HG03064 (cell line): Measurements from ENCODE around the gene ZCCHC4.
A peak's percentile ranks its signal among the peaks of the same experiment; 100 is the strongest.
"Not testable (repeated sequence)": the region's sequence is repeated elsewhere in the genome, so short reads cannot be mapped to it uniquely, and the experiment has no call there.

Source experiments
- ATAC-seq: cut with Tn5 transposase; IDR thresholded peaks from one replicate; pipeline ENCODE4 v1.9.1; 2021; ENCODE audit warnings: low read depth; ENCODE audit not compliant: unreplicated experiment

ZCCHC4 gene

DNA sequence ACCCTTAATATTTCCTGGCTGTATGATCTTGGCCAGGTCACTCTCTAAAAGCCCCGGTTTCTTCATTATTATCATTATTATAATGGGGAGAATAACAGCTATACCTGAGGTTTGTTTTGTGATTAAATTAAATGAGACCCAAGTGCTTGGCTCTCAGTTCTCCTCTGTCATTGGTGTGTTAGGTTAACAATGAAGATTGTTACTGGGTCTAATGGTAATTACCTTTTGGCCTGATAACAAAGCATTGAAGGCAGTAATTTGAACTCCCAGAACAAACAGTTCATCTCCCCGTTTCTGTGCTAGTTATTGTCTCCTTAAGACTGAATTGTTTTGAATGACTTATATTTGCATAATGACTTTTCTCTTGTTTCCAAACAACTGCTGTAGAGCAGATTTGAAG lies 57.7 kb downstream of the ZCCHC4 start:
- no peak for ATAC-seq

DNA sequence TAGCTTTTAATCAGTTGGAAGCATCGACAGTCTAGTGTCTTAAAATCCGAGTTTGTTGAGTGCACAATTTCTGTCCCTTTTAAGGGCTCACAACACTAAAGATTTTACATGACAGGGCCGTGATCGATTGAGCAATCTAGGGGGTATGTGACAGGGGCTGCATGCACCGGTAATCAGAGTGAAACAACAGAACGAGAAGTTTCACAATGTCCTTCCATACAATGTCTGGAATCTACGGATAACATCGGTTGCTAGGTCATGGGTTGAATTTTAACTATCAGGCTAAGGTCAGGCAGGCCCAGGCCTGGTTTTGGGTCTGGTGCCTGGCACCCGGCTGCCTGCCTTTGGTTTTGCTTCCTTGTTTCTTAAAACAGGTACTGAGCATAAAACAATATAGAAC lies 60.0 kb downstream of the ZCCHC4 start:
- ATAC-seq, result not testable (repeated sequence)

DNA sequence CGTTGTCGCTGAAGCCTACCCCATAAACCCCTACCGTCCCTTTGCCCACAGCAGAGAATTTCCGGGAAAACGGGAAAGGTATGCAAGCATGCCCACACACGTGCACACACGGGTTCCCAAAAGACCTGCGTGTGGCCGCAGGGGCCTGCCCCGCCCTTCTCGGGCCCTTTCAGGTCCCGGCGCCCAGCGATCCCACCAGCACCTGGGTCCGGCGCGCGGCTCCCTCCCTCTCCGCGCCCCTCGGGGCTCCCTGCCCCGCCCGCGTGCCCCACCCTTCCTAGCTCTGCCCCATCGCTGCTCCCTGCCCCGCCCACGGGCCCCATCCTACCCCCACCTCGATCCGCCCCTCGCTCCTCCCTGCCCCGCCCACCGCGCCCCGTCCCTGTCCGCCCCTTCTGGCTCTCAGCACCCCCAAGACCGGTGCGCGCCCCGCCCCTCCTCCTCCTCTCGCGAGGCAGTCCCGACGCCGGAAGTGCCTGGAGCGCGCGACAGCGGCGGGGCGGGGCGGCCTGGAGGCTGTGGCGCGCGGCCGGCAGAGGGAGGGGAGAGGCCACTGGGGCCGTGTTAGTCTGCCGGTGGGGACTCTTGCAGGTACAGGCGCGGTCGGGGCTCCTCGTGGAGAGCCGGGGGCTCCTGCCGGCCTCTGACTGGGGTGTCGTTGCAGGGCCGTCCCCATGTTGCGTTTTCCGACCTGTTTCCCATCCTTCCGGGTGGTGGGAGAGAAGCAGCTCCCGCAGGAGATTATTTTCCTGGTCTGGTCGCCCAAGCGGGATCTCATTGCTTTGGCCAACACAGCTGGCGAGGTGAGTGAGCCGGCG lies 64.4 kb downstream of the ZCCHC4 start, which contains the start of gene ANAPC4:
TSS of gene ANAPC4 (plus strand) at position 510 of the 818 bp plus-strand sequence. CDS start at position 675, 165 bp downstream.
- peak; percentile 95 for ATAC-seq

DNA sequence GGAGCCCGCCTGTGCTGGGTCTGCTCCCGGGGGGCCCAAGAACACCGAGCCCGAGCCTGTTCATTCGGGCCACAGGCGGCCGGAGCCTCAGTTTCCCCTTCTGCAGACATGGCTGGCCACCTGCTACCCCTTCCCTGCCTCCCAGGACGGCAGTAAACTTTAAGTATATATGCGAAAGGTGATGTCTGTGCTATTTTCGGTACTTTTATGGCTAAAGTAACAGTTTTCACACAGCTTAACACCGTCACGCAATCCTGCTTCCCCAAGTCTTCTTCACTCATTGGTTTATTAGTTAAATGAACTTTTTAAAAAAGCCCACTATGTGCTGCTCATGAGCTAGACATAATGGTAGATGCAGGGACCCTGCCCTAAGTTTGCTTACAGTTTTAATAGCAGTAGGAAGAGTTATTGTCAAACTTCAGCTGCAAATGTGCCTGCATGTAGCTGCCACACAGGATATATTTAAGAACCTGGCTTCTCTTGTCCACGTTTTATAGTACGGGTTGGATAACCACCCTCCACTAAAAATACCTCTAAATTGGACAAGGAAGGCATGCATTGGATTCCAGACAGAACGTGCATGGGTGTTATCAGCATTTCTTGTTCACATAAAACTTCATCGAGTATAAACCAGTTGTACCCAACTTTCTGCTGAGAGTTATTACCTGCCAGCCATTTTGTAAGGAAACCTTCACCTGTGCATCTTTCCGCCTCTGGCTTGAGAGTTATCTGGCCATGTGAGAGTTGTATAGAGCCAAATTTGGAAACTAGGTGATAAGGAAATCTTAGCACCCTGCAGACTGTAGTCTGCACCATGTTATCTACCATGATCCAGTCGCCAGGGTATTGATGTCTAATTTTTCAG lies 65.2 kb downstream of the ZCCHC4 start:
- ATAC-seq, result no peak

DNA sequence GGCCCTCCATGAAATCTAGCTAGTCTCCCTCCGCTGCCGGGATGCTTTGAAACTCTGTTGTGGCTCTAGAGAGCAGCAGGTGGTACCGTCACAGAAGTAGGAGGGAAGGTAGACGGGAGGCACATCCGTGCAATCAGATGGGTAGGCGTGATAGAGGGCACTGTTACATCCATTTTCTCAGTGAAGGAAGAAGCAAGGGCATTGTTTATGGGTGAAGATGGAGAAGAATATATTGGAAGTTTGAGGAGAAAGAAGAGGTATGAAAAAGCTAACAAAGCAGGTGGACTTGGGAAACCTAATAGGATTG lies 65.8 kb downstream of the ZCCHC4 start:
- ATAC-seq, result no peak

DNA sequence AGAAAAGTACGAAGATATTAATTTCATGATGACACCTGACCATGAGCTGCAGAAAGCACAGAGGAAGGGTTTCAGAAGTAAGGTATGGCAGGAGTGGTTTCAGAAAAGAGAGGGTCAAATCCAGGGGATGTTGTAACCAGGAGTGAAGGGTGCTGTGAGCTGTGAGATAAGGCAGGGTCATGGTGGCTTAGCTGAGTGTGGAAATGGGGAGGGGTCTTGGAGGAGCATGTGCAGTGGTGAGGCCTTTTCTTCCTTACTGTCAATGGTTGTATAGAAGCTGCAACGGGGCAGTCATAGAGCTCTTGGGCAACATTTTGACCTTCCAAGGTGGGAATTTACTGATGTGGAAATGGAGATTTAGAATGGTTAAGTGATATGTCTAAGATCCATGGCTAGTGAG lies 67.0 kb downstream of the ZCCHC4 start:
- ATAC-seq, result no peak

DNA sequence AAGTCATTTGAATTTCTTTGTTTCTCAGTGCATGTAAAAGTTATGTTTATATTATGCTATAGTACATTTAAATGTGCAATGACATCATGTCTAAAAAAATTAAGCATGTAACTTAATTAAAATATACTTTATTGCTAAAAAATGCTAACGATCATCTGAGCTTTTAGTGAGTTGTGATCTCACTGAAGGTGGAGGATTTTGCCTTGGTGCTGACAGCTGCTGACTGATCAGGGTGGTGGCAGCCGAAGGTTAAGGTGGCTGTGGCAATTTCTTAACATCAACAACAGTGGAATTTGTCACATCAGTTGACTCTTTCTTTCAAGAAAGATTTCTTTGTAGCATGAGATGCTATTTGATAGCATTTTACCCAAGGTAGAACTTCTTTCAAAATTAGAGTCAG lies 71.1 kb downstream of the ZCCHC4 start:
- no peak for ATAC-seq

DNA sequence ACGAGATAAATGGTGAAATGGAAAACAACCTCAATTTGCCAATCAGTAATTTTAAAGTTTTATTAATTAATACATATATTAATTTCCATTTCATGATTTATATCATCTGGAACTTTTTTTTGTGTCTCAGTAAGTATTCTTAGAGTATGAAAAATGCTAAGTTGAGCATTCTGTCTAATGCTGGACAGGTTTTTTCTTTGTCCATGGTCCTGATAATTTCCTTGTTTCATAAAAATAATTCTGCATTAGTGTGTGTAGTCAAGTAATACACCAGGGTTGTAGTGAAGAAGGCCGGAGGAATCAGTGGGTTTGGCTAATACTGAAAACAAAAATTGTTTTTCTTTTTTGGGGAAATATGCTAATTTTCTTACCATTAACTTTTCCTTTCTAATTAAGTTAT lies 74.4 kb downstream of the ZCCHC4 start:
- no peak for ATAC-seq

DNA sequence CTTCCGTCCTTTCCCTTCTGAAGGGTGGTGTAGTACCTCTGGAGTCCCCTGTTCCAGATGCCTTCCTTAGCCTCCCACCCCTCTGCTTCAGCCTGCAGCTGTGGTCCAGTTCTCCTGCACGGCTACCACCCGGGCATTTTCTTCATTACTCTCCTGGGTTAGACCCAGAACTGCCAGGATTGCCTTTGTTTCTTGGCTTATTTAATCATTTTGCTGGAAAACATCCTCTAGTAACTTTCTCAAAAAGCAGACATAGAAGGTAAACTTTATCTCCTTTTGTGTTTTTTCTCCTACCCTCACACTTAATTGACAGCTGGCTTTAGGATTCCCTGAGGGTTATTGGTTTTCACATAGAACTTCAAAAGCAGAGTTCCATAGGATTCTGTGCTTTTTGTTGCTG lies 84.7 kb downstream of the ZCCHC4 start:
- no peak for ATAC-seq

DNA sequence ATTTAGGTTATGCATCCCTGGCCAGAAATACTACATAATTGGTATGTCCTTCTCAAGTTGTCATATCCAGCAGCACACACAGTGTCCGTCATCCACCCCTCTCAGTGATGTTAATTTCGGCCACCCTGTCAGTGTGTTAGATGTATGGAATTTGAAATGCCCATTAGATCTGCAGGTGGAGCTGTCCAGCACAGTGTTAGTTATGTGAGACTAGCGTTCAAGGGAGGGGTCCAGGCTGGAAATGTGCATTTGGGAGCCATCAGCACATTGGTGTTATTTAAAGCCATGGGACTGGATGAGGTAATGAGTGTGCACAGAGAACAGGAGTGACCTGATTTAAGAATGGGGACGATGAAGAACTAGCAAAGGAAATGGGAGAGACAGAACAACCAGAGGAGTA lies 86.9 kb downstream of the ZCCHC4 start:
- no peak for ATAC-seq

DNA sequence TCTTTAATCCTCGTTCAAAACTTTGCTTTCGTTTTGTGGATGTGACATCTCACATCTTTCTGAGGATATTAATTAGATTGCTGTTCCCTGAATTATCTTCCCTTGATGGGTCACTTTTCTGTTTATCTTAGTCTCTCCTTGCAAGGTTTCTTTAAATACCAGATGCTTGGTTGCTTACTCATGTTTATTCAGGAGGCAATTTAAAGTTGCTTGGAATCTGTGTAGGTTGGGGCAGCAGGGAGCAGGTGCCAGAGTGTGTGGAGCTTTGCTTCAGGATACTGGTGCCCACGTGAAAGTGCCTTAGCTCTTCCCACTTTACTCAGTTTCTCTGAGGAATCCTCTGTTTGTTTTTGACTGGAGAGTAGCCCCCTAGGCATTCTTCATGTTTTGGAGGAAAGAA lies 88.5 kb downstream of the ZCCHC4 start:
- no peak for ATAC-seq

DNA sequence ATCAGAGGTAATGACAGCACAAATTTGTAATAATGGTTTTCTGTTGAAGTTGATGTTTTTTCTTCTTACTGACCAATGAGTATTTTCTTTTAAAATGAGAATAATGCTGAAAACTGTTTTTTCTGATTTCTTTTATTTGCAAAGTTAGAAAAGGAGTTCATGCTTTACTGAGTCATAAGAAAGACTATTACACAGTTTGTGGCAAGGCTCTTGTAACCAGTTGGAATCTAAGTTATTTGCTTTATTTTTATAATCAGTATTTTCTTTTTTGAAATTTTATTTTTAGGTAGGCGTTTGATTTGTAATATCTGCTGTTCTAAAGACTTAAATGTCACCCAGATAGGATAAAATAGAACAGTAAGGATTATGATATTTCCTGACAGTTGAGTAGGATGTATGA lies 89.9 kb downstream of the ZCCHC4 start:
- ATAC-seq, result no peak

DNA sequence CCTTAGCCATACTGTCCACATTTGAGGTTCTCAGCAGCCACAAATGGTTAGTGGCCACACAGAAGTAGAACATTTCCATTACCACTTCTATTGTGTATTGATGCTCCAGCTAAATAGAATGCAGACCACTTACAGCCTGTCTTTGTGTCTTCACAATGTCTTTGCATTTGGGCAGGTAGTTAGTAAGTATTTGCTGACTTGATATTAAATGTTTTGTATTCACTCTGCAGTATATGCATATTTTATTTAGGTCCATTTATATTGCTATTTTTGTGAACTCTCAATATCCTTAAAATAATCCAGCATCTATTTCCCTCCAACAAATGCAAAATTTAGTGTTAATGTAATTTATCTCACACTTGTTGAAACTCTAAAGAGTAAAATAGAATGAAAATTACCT lies 91.1 kb downstream of the ZCCHC4 start:
- ATAC-seq, result no peak

DNA sequence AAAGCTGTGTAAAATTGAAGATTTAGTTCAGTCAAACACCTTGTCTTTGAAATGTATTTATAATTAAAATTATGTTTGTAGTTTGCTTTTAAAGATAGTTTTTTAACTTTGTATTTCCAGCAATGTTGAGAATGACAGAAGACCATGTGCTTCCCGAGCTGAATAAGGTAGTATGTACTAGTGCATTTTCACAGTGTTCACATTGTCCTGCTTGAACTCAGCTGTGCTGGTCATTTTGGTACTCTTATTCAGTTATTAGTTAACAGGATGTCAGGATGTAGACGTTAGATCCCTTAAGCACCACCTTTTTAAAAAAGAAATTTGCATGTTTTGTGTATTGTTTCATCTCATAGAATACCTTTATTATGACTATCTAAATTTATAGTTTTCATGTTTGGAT lies 92.9 kb downstream of the ZCCHC4 start:
- no peak for ATAC-seq

DNA sequence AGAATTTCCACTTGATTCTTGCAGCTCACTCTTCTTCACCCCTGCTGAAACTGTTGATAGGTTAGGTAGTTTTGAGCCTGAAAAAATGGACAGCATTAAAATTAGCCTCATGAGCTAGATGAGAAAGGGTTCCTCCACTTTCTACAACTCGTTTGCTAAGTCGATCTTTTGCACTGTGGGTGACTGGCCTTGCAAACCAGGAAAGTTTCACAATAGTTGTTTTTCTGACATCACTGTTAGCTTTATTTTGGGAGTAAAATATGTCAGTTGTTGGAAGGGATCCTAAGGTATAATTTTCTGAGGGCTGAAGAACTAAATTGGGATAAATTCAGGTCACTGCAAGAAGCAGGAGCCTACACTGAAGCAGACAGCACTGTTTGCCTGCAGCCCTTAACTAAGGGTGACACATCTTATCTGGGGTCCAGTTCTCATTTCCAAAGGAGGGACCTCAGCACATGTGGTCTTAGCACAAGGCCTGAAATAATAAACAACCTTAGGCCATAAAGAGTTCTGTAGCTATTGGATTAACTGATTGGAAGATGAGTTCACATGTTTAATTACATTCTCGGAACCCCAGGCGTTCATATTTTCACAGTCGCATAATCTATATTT lies 93.6 kb downstream of the ZCCHC4 start:
- ATAC-seq, result no peak

DNA sequence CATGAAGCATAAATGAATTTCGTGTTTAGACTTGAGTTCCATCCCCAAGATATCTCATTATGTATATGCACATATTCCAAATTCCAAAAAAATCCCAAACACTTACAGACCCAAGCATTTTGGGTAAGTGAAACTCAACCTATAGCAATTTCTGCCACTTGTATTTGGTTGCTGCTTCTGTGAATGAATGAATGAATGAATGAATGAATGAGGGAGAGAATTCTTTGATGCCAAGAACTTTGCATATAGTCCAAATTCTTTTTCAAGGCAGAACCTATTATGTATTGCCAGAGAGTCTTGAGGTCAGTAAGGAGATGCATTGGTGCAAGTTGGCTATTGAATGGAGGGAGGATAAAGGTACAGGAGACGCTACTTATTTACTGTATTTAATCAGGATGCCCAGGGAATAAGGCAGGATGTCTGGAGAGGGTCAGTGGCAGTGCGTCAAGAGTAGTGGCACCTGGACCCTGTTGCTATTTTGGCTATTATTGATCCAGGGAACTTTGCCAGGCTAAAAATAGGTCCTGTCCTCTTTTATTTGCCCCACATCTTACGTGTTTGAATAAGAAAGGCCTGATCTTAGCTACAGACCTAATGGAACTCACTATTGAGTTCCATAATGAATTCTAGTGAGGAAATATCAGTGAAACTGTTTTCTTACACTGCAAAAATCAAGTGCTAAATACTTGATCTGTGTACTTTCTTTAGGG lies 98.4 kb downstream of the ZCCHC4 start:
- ATAC-seq, result no peak

DNA sequence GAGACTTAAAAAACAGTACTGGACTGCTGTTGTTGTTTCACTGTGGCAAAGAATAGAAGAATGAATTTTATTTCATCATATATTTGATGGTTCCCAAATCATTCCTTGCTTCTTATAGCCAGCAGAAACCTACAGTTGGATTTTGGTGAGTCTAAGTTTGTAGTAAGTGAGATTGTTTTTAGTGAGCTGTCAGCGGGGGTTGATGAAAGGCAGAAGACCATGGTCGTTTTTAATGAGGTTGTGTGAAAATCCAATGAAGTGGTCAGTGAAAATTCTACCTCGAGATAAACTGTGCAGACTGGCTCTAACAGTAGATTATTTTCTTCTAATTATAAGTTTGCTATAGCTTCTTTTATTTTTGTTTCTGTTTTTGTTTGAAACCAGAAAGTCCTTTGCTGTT lies 100.7 kb downstream of the ZCCHC4 start:
- ATAC-seq, result no peak

DNA sequence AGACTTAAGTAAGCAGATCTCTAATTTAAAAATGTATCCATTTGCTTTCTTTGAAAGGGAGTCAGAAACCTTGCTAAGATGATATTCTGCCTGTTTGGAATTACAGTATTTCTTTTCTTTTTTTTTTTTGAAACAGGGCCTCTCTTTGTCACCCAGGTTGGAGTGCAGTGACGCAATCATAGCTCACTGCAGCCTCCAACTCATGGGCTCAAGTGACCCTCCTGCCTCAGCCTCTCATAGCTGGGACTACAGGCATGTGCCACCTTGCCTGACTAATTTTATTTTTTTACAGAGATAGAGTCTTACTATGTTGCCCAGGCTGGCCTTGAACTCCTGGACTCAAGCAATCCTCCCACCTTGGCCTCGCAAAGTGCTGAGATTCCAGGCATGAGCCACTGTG lies 104.4 kb downstream of the ZCCHC4 start:
- no peak for ATAC-seq
